HG03571 (cell line): Measurements from ENCODE around the gene TMEM204.

ENCODE experiments used
- ATAC-seq: cut with Tn5 transposase; IDR thresholded peaks from one replicate; pipeline ENCODE4 v1.9.1; 2021; ENCODE audit not compliant: unreplicated experiment

Gene TMEM204

DNA sequence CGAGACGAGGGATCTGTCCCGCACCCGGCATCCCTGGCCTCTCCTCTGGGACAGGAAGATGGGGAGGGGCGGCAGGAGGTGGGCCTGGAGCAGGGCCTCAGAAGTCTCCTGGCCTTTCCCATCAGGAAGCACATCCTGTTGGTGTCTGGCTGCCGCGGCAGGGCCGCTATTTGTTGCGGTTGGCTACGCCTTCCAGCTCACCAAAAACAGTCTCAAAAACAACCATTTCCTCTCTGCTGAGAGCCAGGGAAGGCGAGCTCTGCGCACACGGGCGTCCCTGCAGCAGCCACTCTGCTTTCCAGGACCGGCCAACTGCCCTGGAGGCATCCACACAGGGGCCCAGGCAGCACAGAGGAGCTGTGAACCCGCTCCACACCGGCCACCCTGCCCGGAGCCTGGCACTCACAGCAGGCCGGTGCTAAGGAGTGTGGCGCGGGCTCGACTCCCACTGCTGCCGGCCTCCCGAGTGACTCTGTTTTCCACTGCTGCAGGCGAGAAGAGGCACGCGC is at the start of gene TMEM204:
TSS of gene TMEM204 (plus strand) at position 224 of the 509 bp plus-strand sequence. CDS start 610 bp downstream, outside the sequence.
- ATAC-seq: no peak

DNA sequence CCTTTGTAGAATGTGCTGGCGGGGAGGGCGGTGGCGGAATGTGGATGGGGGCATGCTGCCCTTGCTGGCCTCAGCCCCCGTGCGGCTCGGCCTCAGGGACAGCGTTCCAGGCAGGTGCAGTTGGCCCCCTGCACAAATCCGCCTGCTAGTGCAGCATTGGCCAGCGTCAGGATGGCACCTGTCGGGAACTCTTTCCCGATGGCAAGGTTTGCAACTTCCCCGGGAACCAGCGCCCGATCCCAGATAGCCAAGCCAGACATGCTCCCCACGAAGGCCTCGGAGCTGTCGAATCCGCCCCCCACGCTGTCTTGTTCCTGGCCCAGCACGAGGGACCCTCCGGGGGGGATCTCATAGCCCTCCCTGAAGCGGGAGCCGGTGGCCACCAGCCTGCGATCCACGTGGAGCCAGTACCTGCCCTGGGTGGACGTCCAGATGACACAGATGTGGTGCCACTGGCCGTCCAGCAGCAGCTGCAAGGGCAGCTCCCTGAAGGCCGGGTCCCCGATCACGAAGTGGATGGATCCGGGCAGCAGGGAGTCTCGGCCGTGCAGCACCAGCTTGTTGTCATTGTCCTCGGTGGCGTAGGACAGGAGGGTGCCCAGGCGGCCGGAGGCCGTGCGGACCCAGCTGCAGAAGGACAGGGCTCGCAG is 47.5 kb upstream of the TMEM204 start:
- ATAC-seq: no peak

DNA sequence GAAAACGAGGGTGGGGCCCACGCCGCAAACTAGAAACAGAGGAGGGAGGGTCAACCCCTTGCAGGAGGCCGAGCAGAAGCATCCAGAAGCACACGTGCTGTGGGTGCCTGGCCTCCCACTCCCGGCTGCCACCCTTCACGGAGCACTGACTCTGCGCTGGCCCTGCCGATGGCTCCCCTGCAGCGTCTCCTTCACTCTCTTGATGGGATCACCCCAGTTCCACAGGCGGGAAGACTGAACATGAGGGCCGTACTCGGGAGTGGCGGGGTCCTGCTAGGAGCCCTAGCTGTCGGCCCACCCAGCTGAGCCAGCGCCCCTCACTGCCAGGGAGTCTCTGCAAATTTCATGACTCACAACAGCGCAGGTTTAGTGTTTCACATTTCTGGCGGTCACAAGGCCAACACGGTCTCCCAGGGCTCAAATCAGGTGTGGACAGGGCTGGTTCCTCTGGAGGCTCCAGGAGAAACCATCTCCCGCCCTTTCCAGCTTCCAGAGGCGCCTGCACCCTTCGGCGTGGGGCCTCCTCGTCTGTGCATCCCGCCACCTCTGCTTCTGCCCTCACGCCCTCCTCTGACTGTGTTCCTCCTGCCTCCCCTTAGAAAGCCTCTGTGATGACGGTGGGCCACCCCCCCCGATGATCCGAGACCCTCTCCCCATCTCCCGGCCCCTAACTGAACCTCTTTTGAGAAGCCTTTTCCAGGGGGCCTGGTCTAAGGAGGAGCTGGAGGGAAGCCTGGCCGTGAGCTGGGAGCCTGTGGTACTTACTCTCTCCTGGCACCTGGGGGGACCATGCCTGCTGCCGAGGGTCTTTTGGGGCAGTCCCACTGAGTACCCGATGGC is 46.7 kb upstream of the TMEM204 start:
- no peak for ATAC-seq

DNA sequence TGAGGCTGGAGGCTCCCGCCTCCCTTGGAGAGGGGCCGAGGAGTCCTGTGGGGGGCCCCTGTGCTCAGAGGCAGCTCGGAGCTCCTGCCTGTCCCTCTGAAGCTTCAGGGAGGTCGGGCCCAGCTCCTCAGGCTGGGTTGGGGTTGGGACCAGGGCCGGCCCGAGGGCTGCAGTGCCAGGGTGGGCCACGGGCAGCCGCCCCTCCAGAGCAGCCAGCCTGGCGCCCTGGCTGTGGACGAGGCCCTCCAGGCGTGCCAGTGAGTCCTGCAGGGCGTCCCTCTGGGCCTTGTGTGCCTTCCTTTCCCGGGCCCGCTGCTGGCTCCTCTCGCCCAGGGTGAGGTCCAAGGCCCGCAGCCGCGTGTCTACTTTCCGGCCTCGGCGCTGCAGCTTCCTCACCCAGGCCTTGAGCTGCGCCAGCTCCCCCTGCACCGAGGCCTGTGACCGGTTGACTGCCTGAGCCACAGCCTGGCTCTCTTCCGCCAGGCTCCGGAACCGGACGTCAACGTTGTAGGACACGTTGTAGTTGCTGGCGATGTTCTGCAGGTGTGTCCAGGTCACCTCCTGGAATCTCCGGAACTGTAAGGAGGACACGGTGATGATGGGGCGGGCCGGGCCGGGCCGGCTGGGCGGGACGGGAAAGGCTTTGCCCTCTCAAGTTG is 45.9 kb upstream of the TMEM204 start:
- ATAC-seq: no peak

DNA sequence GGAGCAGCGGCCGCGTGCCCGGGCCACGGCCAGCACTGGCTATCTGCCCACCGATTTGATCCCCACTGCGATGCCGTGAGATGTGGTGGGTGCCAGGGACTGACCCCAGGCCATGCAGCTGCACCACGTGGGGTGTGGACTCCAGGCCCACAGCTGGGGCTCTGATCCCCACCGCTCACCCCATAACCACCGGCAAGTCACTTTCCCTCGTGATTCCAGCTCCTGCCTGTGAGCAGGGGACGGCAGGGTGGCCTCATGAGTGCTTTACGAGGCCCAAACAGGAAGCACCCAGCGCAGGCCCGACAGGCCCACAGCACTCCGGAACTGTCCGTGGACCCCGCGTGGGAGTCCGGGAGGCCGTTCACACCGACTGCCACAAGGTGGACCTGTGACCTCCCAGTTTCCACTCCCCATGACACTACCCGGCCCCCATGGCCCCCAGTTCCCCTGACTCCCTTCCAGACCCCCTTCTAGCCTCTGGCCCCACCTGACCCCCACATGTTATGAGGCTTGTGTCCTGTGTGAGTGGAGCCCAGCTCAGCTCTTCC is 45.3 kb upstream of the TMEM204 start:
- ATAC-seq: no peak

DNA sequence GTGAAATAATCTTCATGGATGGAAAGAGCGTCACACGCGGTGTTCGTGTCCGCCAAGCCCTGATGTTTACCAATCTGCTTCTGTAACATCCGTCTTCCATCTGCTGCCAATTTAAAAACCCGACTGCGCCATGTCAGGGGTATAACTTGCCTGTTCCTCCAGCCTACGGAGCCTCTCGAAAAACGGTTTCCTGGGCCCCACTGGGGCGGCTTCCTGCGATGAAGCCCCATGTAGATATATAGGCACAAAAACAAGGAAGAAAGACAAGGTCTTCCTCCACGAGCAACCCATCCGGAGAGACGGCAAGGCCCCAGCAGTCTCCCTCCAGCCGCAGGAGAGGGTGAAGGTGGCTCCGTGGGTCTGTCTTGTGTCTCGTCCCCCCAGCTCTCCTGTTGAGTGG is 44.8 kb upstream of the TMEM204 start, which contains the start of gene PTX4:
TSS of gene PTX4 (minus strand) at position 326 of the 400 bp plus-strand sequence. CDS start at position 291, 35 bp downstream.
- ATAC-seq: no peak

DNA sequence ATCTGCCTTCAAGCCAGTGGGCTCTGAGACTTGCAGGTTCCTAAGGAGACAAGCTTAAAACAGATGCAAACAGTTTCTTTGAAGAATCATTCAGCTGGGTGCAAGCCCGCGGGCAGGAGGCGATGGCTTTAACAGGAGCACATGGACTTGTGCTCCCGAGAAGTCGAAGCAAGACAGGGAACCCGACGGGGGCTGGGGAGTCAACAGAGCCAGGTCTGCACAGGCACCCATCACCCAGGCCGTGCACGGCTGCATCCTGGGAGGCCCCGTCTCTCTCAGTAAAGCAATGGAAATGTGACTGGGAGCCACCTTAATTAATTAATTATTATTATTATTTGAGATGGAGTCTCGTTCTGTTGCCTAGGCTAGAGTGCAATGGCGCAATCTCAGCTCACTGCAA is 44.4 kb upstream of the TMEM204 start:
- ATAC-seq: no peak

DNA sequence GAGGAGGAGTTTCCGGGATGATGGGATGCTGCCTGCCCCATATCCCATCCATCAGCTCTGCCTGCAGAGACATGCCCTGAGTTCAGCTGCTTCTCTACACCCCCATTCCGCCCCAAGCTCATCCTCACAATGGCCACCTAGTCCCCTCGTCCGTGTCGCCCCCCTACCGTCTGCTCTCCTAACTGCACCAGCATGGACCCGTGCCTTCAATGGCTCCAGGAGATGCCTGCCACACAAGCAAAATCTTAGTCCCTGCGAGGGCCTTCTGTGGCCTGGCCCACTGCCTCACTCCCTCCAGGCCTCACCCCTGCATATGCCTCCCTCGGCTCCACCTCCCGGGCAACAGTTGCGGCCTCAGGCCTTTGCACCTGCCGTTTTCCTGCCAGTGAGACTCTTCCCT is 42.1 kb upstream of the TMEM204 start:
- ATAC-seq: no peak

DNA sequence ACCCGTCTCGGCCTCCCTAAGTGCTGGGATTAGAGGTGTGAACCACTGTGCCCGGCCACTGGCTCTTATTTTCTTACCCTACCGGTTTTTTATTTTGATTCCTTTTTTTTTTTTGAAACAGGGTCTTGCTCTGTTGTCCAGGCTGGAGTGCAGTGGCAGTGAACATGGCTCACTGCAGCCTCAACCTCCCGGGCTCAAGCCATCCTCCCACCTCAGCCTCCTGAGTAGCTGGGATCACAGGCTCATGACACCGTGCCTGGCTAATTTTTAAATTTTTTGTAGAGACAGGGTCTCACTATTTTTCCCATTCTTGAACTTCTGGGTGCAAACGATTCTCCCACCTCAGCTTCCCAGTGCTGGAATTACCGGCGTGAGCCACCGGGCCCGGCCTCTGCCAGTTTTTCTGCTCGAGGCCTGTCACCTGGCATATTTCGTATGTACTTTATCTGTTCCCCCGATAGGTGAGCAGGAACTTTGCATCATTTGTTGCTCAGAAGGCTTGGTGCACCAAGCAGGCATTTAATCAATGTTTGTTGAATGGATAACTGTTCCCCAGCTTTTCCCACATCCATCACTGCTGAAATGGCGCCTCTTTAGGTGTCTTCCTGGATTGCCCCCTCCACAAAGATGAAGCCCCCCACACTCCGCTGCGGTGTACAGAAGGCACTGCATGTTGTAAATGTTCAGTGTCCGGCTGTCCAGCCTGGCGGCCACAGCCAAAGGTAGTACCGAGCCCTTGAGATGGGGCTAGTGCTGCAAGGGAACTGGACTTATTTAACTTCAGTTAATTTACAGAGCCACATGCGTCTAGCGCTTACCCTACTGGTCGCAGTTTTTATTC is 41.2 kb upstream of the TMEM204 start:
- no peak for ATAC-seq

DNA sequence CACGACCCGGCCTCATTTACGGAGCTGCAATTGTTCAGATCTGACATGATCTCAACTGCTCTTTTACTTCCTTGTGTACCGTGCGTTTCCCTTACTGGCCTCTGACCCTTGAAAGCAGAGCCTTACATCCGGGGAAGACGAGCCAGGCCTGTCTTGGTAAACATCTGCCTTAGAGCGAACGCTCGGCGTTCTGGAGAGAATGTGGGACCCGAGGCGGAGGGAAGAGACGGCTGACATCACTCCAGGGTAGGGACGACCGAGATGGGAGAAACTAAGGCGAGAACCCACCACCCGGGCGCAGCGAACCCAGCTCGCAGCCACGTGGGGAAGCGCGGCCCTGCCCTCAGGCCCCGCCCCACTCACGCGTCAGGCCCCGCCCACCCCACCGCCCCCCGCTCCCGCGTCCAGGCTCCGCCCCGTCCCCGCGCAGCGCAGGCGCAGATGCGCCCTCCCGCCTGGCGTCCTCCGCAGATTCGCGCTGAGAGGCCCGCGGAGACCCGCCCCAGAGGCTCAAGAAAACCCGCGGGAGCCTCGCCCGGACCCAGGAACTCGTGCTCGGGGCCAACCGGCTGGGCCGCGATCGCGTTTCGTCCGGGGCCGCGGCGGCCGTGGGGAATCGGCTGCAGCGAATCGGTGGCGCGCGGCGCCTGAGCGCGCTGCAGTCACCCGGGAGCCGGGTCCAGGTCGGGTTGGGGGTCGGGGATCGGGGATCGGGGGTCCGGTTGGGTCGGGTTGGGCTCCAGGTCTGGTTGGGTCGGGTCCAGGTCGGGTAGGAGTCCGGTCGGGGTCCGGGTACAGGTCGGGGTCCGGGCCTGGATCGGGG is 40.3 kb upstream of the TMEM204 start, which contains the start of gene TELO2:
TSS of gene TELO2 (plus strand) at position 438 of the 823 bp plus-strand sequence. CDS start 922 bp downstream, outside the sequence.
- ATAC-seq: peak; percentile 61

DNA sequence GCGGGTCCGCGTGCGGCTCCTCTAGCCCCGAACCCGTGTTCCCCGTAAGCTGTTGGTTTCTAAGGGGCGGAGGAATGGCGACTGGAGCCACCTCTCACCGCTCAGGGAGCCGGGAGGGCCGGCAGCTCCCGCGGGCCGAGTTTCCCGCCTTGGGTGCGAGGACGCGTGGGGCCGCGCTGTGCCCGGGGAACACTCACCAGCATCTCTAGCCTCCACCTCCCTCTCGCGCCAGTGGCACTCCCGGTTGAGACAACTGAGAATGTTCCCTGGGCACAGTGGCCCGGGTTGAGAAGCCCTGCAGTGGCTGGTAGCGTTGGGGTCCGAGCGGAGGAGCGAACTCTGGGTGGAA is 39.7 kb upstream of the TMEM204 start:
- peak; percentile 5 for ATAC-seq

DNA sequence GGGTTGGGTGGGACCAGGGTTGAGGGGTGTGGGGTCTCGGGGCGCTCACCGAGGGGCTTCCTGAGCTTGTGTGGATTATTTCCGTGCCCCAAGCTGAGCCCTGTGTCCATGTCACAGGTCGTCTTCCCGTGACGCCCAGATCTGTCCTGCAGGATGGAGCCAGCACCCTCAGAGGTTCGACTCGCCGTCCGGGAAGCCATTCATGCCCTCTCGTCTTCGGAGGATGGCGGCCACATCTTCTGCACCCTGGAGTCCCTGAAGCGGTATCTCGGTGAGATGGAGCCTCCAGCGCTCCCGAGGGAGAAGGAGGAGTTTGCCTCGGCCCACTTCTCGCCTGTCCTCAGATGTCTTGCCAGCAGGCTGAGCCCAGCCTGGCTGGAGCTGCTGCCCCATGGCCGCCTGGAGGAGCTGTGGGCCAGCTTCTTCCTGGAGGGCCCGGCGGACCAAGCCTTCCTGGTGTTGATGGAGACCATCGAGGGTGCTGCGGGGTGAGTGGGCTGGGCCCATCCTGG is 39.3 kb upstream of the TMEM204 start:
- no peak for ATAC-seq

DNA sequence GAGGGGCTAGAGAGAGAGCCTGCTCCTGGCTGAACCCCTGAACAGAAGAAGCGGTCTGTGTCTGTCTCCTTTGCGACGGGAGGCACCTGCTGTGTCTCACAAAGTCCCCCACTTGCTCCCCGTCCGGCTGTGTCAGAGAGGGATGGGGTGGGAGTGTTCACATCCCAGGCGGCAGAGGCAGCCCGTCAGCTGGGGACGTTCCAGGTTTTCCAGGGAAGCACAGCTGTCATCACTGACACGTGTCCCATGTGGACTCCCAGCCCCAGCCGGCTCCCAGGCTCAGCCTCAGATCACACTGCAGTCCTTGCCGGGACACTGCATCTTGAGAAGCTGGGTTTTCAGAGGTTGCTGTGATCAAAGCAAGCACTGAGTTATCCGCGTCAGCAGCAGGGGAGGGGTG is 38.8 kb upstream of the TMEM204 start:
- no peak for ATAC-seq

DNA sequence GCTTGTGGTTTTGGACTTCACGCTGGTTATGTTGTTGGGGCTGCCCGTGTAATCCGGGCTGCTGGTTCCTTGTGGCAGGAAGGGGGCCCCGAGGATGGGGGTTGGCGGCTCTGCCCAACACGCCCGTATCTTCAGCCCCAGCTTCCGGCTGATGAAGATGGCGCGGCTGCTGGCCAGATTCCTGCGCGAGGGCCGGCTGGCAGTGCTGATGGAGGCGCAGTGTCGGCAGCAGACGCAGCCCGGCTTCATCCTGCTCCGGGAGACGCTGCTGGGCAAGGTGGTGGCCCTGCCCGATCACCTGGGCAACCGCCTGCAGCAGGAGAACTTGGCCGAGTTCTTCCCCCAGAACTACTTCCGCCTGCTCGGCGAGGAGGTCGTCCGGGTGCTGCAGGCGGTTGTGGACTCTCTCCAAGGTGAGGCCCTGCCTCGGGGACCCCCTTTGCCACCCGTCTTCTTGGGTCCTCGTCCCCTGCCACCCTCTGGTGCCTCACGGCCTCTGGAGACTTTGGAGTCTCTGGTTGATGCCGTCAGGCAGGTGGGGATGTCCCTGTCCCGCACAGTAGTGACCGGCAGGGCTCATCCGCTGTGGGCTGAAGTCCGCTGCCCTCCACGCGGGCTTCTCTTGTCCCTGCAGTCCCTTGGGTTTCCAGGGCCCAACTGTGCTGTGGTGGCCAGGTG is 38.1 kb upstream of the TMEM204 start:
- ATAC-seq: no peak

DNA sequence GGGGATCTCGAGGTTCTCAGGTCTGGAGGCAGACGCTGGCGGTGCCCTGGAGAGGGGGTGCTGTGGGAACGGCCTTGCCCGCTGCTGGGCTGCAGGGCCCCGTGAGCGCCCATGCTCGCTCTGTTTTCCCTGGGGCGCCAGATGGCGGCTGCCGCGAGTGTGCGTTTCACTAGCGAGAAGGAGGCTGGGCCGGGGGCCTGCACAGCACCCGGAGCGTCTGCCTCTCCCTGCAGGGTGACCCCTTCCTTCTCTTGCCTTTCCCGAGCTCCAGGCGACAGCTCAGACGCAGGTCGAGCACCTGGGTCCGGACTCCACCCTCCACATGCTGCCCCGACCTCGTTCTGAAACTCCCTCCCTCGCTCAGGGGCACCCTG is 37.6 kb upstream of the TMEM204 start:
- ATAC-seq: no peak

DNA sequence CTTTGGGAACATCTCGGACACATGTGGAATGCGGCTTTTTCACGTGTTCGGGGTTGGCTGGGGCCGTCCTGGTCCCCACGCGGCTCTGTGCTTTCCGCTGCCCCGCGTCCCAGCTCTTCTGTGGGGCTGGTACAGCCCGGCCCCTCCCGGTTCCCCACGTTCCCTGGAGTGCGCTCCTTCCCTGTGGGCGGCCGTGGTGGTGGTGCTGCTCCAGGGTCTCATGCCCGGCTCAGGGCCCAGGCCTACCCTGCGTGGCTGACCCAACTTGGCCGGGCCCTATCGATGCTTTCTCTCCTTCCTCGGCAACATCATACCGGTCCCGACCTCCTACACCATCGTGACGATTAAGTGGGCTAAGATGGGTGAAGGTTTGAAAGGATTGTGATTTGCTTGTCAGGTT is 37.0 kb upstream of the TMEM204 start:
- no peak for ATAC-seq

DNA sequence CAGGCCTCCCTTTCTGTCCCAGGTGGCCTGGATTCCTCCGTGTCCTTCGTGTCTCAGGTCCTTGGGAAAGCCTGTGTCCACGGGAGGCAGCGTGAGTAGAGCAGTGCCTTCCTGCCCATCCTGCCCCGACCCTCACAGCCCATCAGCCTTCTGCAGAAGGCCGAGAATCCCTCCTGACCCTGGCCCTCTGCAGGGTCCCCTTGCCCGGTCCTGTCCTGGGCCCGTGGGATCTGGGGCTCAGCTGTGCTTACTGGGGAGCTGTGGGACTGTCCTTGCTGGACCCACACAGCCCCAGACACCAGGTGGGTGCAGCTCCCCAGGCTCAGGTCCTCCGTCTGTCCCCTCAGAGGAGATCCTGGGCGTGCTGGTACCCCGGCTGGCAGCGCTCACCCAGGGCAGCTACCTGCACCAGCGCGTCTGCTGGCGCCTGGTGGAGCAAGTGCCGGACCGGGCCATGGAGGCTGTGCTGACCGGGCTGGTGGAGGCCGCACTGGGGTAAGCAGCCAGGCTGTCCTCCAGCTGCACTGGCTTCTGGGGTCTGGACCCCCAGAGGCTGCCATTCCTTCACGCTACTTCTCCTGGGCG is 36.4 kb upstream of the TMEM204 start:
- ATAC-seq: no peak

DNA sequence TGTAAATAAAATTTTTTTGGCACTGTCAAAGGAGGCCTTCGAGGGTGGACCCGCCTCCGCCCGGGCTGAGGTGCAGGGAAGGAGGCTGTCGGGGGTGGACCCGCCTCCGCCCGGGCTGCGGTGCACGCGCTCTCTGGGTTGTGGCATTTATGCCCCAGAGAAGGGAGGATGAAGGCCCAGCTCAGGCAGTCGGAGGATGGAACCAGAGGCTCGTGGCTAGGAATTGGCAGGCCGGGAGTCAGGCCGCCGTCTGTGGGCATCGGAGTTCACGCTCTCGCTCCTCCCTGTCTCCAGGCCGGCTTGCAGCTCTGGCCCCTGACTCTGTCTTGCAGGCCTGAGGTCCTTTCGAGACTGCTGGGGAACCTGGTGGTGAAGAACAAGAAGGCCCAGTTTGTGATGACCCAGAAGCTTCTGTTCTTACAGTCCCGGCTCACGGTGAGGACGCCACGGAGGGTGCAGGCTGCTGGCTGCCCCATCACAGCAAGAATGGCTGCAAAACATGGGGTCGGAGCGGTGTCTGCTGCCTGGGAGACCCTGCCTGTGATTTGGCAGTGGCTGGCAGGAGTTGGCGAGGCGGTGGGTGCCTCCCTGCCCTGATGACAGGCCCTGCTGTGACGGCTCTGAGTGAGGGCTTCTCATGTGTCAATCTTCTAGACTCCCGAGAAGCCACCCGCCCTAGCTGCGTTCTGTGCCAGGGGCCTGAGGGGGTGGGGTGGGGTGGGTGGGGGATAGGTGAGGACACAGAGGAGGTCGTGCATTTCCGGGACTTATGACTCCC is 34.4 kb upstream of the TMEM204 start:
- ATAC-seq: no peak
